CD14-positive monocyte (primary cell): Measurements from ENCODE around the gene HTRA3. TPM values are rescaled to one million over a fixed set of nuclear protein-coding genes. Genes with fewer than 3 reads are reported as not detected.
"Not testable (repeated sequence)": the region's sequence is repeated elsewhere in the genome, so short reads cannot be mapped to it uniquely, and the experiment has no call there.

ENCODE experiments used
- DNase-seq, 3 donors: peaks; one replicate each; pipeline ENCODE4 v3.0.0-alpha.2; 2011 to 2022
- H2AFZ ChIP-seq: 2 replicates; pipeline ENCODE4 v1.6.0; 2012; ENCODE audit warnings: mild to moderate bottlenecking, low read depth, low read length, inconsistent platforms; ENCODE audit not compliant: insufficient read depth, poor library complexity, severe bottlenecking
- H3K27ac ChIP-seq, 2 donors: 1 replicate in 1 of 2; 2 replicates in 1 of 2; pipeline ENCODE4 v1.5.1; 2012 to 2013; ENCODE audit warnings: low read length in 2 of 2, control low read depth in 1 of 2, inconsistent platforms in 1 of 2, low read depth in 1 of 2, mild to moderate bottlenecking in 1 of 2
- H3K27me3 ChIP-seq, 2 donors: one replicate each; pipeline versions ENCODE4 v1.6.0 to v1.6.1; 2011 to 2013; ENCODE audit warnings: low read length in 2 of 2; ENCODE audit not compliant: control insufficient read depth in 2 of 2, insufficient read depth in 2 of 2
- H3K36me3 ChIP-seq, 2 donors: replicated peaks in 1 of 2; 1 replicate in 1 of 2; 2 replicates in 1 of 2; pipeline versions ENCODE4 v1.5.1 to v1.6.1; 2012 to 2013; ENCODE audit warnings: low read length in 2 of 2, control low read depth in 1 of 2, inconsistent platforms in 1 of 2, mild to moderate bottlenecking in 1 of 2; ENCODE audit not compliant: insufficient read depth in 2 of 2, control insufficient read depth in 1 of 2
- H3K4me1 ChIP-seq, 2 donors: 1 replicate in 1 of 2; 2 replicates in 1 of 2; pipeline versions ENCODE4 v1.5.1 to v1.6.1; 2012 to 2013; ENCODE audit warnings: low read length in 2 of 2, control low read depth in 1 of 2, inconsistent platforms in 1 of 2, mild to moderate bottlenecking in 1 of 2, moderate library complexity in 1 of 2; ENCODE audit not compliant: insufficient read depth in 2 of 2, control insufficient read depth in 1 of 2
- H3K4me2 ChIP-seq: replicated peaks from 2 replicates; pipeline ENCODE3; 2012; ENCODE audit warnings: low read length, moderate library complexity, mild to moderate bottlenecking; ENCODE audit not compliant: poor library complexity, severe bottlenecking; ENCODE audit errors: extremely low read depth
- H3K4me3 ChIP-seq, 3 experiments: fragments of 200-600 bp in 1 of 3; sonication (generic) in 1 of 3; replicated peaks in 1 of 3; 1 replicate in 2 of 3; 2 replicates in 1 of 3; pipeline ENCODE4 v1.5.1; 2011 to 2013; ENCODE audit warnings: low read length in 3 of 3, mild to moderate bottlenecking in 3 of 3, control low read depth in 2 of 3, low read depth in 2 of 3, inconsistent platforms in 1 of 3, moderate library complexity in 1 of 3
- H3K79me2 ChIP-seq: 2 replicates; pipeline ENCODE4 v1.6.0; 2012; ENCODE audit warnings: mild to moderate bottlenecking, control low read depth, inconsistent platforms, low read length, moderate library complexity; ENCODE audit not compliant: insufficient read depth
- H3K9ac ChIP-seq: 2 replicates; pipeline ENCODE4 v1.6.0; 2017; ENCODE audit warnings: low read length, mild to moderate bottlenecking; ENCODE audit not compliant: insufficient read depth, poor library complexity, severe bottlenecking
- H3K9me3 ChIP-seq, 2 donors: replicated peaks in 1 of 2; 1 replicate in 1 of 2; 2 replicates in 1 of 2; pipeline versions ENCODE4 v1.5.1 to v1.6.1; 2012 to 2013; ENCODE audit warnings: low read length in 2 of 2, control low read depth in 1 of 2; ENCODE audit not compliant: control insufficient read depth in 1 of 2, insufficient read depth in 1 of 2
- H4K20me1 ChIP-seq: 2 replicates; pipeline ENCODE4 v1.6.0; 2012; ENCODE audit warnings: mild to moderate bottlenecking, low read length, control low read depth, moderate library complexity; ENCODE audit not compliant: insufficient read depth
- H3K27ac Mint-ChIP-seq, 7 donors: one replicate each; pipeline ENCODE4 v1.8.0; 2020; ENCODE audit warnings: mild to moderate bottlenecking in 7 of 7, mixed read lengths in 7 of 7, moderate library complexity in 6 of 7, inconsistent platforms in 2 of 7
- H3K27me3 Mint-ChIP-seq, 3 donors: one replicate each; pipeline ENCODE4 v1.8.0; 2021 to 2022; ENCODE audit warnings: low read depth in 3 of 3, mild to moderate bottlenecking in 3 of 3, mixed read lengths in 3 of 3, moderate library complexity in 3 of 3, inconsistent platforms in 1 of 3
- H3K36me3 Mint-ChIP-seq, 2 donors: one replicate each; pipeline ENCODE4 v1.8.0; 2020; ENCODE audit warnings: mixed read lengths in 2 of 2, inconsistent platforms in 1 of 2, mild to moderate bottlenecking in 1 of 2
- H3K4me1 Mint-ChIP-seq: one replicate; pipeline ENCODE4 v1.8.0; 2020; ENCODE audit warnings: mild to moderate bottlenecking, mixed read lengths
- H3K4me3 Mint-ChIP-seq, 2 donors: one replicate each; pipeline ENCODE4 v1.8.0; 2020; ENCODE audit warnings: mild to moderate bottlenecking in 2 of 2, mixed read lengths in 2 of 2, moderate library complexity in 1 of 2
- H3K9me3 Mint-ChIP-seq, 7 donors: one replicate each; pipeline ENCODE4 v1.8.0; 2020 to 2022; ENCODE audit warnings: mixed read lengths in 7 of 7, mild to moderate bottlenecking in 6 of 7, moderate library complexity in 6 of 7, inconsistent platforms in 2 of 7
- CTCF ChIP-seq: fragments of 200-600 bp; IDR thresholded peaks from one replicate; pipeline ENCODE4 v1.8.0; 2022; ENCODE audit warnings: antibody characterized with exemption, mild to moderate bottlenecking
- WGBS: methylation state at CpG from one replicate; pipeline ENCODE4 v1.1.5; 2013; ENCODE audit warnings: missing lambda C conversion rate; ENCODE audit not compliant: insufficient coverage; 5-methylcytosine and 5-hydroxymethylcytosine counted together
- intact Hi-C, 2 donors: fragments of 100-400 bp; cut with micrococcal nuclease; formaldehyde crosslinking; loops; one replicate each; pipeline versions ENCODE4 v1.15.0 to v1.15.1; 2023
- polyA plus RNA-seq, 3 donors: library from polyadenylated mRNA; depleted of rRNA in 1 of 3; unstranded in 2 of 3; stranded (reverse) in 1 of 3; fragments of 300-500 nt in 2 of 3; fragments of >200 nt in 1 of 3; fragmentation: Illumina TruSeq in 2 of 3; gene quantifications; 1 replicate in 2 of 3; 2 replicates in 1 of 3; pipeline ENCODE4 v1.2.3, GENCODE V29; 2012 to 2021

The HTRA3 gene
- polyA plus RNA-seq, 3 donors, result not detected

GRCh38 chr4:8348071-8348470 is 78.5 kb downstream of the HTRA3 start:
- Mint-ChIP-seq H3K27me3 (peaks cover 2 to 6% (median 2%) of the 10 kb centered on the region in 3 donors), H3K27ac (peak overlapping the region in 1 of 7 donors; percentile 54), H3K4me1 (peaks cover 6% of the 10 kb centered on the region), H3K9me3 (peaks cover 0 to 3% (median 0%) of the 10 kb centered on the region in 7 donors), H3K36me3 (no peaks in the 10 kb centered on the region), H3K4me3 (no peak overlapping the region)
- TF ChIP-seq CTCF, result no peak
- H2AFZ ChIP-seq, result no peak overlapping the region
- no peak for DNase-seq
- no peaks in the 10 kb centered on the region for H3K27me3 ChIP-seq
- no peaks in the 10 kb centered on the region for H4K20me1 ChIP-seq
- H3K4me2 ChIP-seq, result no peak overlapping the region
- no peak overlapping the region for H3K9ac ChIP-seq
- H3K27ac ChIP-seq, result no peak overlapping the region
- WGBS, result 0% methylated on average over 3 of the region's 6 CpGs
- intact Hi-C loops, result no loop called here
- H3K79me2 ChIP-seq, result no peaks in the 10 kb centered on the region
- H3K9me3 ChIP-seq, result peaks cover 0 to 2% of the 10 kb centered on the region in 2 donors
- no peaks in the 10 kb centered on the region for H3K36me3 ChIP-seq
- no peak overlapping the region for H3K4me3 ChIP-seq
- peaks cover 4 to 6% of the 10 kb centered on the region in 2 donors for H3K4me1 ChIP-seq

- H4K20me1 ChIP-seq, H2AFZ ChIP-seq, H3K79me2 ChIP-seq, H3K9ac ChIP-seq, intact Hi-C loops, H3K27ac ChIP-seq, H3K4me3 ChIP-seq, H3K36me3 ChIP-seq, DNase-seq, H3K36me3 Mint-ChIP-seq, H3K4me2 ChIP-seq, H3K27me3 Mint-ChIP-seq, H3K4me3 Mint-ChIP-seq, H3K4me1 Mint-ChIP-seq, H3K27me3 ChIP-seq, H3K4me1 ChIP-seq: not testable (repeated sequence)
- WGBS, result 93% methylated on average over 2 of the region's 11 CpGs
- H3K9me3 Mint-ChIP-seq, result peaks cover 9 to 14% (median 11%) of the 10 kb centered on the region in 7 donors
- H3K27ac Mint-ChIP-seq, result peak overlapping the region in 1 of 7 donors; percentile 50
- peaks cover 3 to 14% of the 10 kb centered on the region in 2 donors for H3K9me3 ChIP-seq
Observed at GRCh38 chr4:8349236-8349635, 79.7 kb downstream of the HTRA3 start.
